Type B pancreatic cell (in vitro differentiated cells): ENCODE measurements around the gene RBBP8. TPM values are rescaled to one million over a fixed set of nuclear protein-coding genes. Genes with fewer than 3 reads are reported as not detected.

ENCODE experiments used
- DNase-seq: peaks from one replicate; pipeline ENCODE4 v3.0.0; 2021; ENCODE audit warnings: mixed read lengths; ENCODE audit not compliant: unreplicated experiment; ENCODE audit errors: extremely low spot score
- H3K27ac Mint-ChIP-seq: 2 replicates; pipeline ENCODE4 v1.8.0; 2021; ENCODE audit warnings: mild to moderate bottlenecking, mixed read lengths
- H3K27me3 Mint-ChIP-seq: 2 replicates; pipeline ENCODE4 v1.8.0; 2021; ENCODE audit warnings: mixed read lengths
- H3K36me3 Mint-ChIP-seq: 2 replicates; pipeline ENCODE4 v1.8.0; 2021; ENCODE audit warnings: mixed read lengths
- H3K4me1 Mint-ChIP-seq: one replicate; pipeline ENCODE4 v1.8.0; 2021; ENCODE audit warnings: mixed read lengths; ENCODE audit not compliant: unreplicated experiment
- H3K4me3 Mint-ChIP-seq: 2 replicates; pipeline ENCODE4 v1.8.0; 2021; ENCODE audit warnings: mild to moderate bottlenecking, mixed read lengths
- H3K9me3 Mint-ChIP-seq: 2 replicates; pipeline ENCODE4 v1.8.0; 2021; ENCODE audit warnings: mixed read lengths
- total RNA-seq: library from RNA; stranded (reverse); gene quantifications from 2 replicates; pipeline ENCODE4 v1.2.1, GENCODE V29; 2021; ENCODE audit warnings: low replicate concordance
- TF ChIP-seq, protein P1 (sequence below): fragments of 200-600 bp; sonication (generic); conservative IDR thresholded peaks from 2 replicates; pipeline ENCODE4 v1.5.0; 2021; ENCODE audit warnings: antibody characterized with exemption, mild to moderate bottlenecking

RBBP8 gene
- total RNA-seq, 1 donor from 2014 or later = 26.7 TPM

DNA sequence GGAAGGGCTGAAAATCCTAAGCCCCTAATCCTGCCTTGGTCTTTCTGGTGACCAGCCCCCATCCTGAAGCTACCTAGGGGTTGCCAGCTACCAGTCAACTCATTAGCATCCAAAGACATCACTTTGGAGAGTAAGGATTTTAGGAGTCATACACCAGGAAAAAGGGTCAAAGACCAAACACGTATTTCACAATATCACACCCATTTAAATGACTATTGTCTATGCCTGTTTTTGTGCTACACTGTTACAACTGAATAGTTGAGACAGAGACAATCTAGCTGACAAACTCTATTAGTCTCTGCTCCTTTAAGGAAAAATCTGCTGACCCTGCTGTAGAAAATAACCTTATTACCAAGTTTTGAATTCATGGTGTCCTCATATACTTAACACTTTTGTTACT, 21.0 kb upstream of the RBBP8 start:
- Mint-ChIP-seq H3K36me3 (no peaks in the 10 kb centered on the region), H3K4me1 (no peaks in the 10 kb centered on the region), H3K27me3 (peaks cover 4% of the 10 kb centered on the region), H3K27ac (no peak overlapping the region), H3K9me3 (no peaks in the 10 kb centered on the region), H3K4me3 (no peak overlapping the region)
- TF ChIP-seq, protein P1, sequence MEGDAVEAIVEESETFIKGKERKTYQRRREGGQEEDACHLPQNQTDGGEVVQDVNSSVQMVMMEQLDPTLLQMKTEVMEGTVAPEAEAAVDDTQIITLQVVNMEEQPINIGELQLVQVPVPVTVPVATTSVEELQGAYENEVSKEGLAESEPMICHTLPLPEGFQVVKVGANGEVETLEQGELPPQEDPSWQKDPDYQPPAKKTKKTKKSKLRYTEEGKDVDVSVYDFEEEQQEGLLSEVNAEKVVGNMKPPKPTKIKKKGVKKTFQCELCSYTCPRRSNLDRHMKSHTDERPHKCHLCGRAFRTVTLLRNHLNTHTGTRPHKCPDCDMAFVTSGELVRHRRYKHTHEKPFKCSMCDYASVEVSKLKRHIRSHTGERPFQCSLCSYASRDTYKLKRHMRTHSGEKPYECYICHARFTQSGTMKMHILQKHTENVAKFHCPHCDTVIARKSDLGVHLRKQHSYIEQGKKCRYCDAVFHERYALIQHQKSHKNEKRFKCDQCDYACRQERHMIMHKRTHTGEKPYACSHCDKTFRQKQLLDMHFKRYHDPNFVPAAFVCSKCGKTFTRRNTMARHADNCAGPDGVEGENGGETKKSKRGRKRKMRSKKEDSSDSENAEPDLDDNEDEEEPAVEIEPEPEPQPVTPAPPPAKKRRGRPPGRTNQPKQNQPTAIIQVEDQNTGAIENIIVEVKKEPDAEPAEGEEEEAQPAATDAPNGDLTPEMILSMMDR = no peak
- DNase-seq = no peak

- Mint-ChIP-seq H3K4me1 (no peaks in the 10 kb centered on the region), H3K36me3 (no peaks in the 10 kb centered on the region), H3K9me3 (no peaks in the 10 kb centered on the region), H3K4me3 (no peak overlapping the region), H3K27ac (peak overlapping the region; percentile 79), H3K27me3 (peaks cover 4% of the 10 kb centered on the region)
- no peak for DNase-seq
- TF ChIP-seq, protein P1 = no peak
These were observed 20.3 kb upstream of the RBBP8 start for GRCh38 chr18:22912835-22913234.

DNA sequence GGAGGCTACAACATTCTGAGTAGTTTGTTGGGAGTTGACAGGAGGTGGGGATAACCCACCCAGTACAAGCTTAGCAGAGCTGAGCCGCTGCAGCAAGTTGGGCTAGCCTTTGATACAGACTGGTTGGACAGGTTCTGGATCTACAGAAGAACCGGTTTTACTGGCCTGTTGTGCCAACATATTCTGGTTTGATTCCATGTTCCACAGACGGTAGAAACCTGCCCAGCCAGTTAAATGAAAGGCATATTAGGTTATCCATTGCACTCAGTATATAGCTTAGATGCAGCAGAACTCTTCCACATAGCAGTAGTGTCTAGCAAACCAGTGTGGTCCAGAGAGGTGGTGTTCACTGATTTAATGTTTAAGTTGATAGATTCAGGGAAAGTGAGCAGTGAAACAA, 19.3 kb upstream of the RBBP8 start:
- DNase-seq = no peak
- H3K9me3 Mint-ChIP-seq = no peaks in the 10 kb centered on the region
- H3K27me3 Mint-ChIP-seq = peaks cover 4% of the 10 kb centered on the region
- H3K27ac Mint-ChIP-seq = peak overlapping the region; percentile 79
- H3K36me3 Mint-ChIP-seq = no peaks in the 10 kb centered on the region
- no peaks in the 10 kb centered on the region for H3K4me1 Mint-ChIP-seq
- H3K4me3 Mint-ChIP-seq = peak overlapping the region; percentile 75
- TF ChIP-seq, protein P1 = no peak

GRCh38 chr18:22914633-22915032, 18.5 kb upstream of the RBBP8 start:
- H3K4me1 Mint-ChIP-seq = no peaks in the 10 kb centered on the region
- H3K4me3 Mint-ChIP-seq = peak overlapping the region; percentile 65
- DNase-seq = no peak
- H3K27ac Mint-ChIP-seq = no peak overlapping the region
- no peaks in the 10 kb centered on the region for H3K36me3 Mint-ChIP-seq
- H3K27me3 Mint-ChIP-seq = peaks cover 4% of the 10 kb centered on the region
- no peaks in the 10 kb centered on the region for H3K9me3 Mint-ChIP-seq
- TF ChIP-seq, protein P1 = no peak

GRCh38 chr18:22915337-22915736, 17.8 kb upstream of the RBBP8 start:
- Mint-ChIP-seq H3K36me3 (no peaks in the 10 kb centered on the region), H3K27ac (no peak overlapping the region), H3K4me3 (no peak overlapping the region), H3K9me3 (no peaks in the 10 kb centered on the region), H3K27me3 (peaks cover 4% of the 10 kb centered on the region), H3K4me1 (no peaks in the 10 kb centered on the region)
- TF ChIP-seq, protein P1 = no peak
- no peak for DNase-seq

DNA sequence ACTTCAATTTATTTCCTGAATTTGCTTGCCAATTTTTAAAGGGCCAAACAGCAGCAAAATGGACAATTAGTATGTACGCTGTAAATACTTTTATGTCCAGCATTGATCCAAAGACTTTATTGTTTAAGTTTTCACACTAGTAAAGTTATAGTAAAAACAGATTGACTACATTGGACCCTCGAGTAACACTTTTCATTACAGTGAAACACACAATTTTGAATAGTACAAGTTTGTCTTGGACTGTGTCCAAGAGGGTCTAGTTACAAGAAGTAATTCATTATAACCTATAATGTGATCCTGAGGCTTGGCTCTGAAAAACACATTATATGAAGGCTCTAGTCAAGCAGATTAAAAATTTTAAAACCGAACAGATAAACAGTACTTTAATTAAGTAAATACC, 11.4 kb upstream of the RBBP8 start:
- TF ChIP-seq, protein P1 = no peak

More for the DNA sequence above, 11.4 kb upstream of the RBBP8 start:
- no peak overlapping the region for H3K4me3 Mint-ChIP-seq
- no peak for DNase-seq
- H3K4me1 Mint-ChIP-seq = peaks cover 11% of the 10 kb centered on the region
- no peaks in the 10 kb centered on the region for H3K9me3 Mint-ChIP-seq
- H3K27ac Mint-ChIP-seq = no peak overlapping the region
- H3K27me3 Mint-ChIP-seq = no peaks in the 10 kb centered on the region
- H3K36me3 Mint-ChIP-seq = no peaks in the 10 kb centered on the region
